Putamen (tissue), 1 donor: Measurements from ENCODE around the gene PRKAG2.
A peak's percentile ranks its signal among the peaks of the same experiment; 100 is the strongest.
"Not testable (repeated sequence)": the region's sequence is repeated elsewhere in the genome, so short reads cannot be mapped to it uniquely, and the experiment has no call there.

Source experiments
- DNase-seq: peaks from one replicate; pipeline ENCODE4 v3.0.0-alpha.2; 2016; ENCODE audit warnings: low spot score

The PRKAG2 gene

DNA sequence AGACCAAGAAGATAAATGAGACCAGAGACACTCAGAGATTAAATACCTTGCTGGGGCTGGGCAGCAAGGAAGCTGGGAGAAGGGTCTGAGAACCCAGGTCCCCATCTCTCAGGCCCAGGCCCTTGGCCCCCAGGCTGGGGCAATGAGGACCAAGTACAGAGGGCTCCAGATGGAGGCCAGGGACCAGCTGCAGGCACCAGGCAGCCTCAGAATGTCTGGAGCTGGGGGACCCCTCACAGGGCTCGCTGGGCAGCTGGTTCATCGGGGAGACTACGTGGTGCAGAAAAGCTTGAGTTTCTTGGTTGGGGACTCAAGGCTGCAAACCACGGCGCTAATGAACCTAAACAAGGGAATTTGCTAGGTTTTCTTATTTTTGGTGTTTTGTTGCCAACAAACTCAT lies 75.6 kb downstream of the PRKAG2 start:
- no peak for DNase-seq

DNA sequence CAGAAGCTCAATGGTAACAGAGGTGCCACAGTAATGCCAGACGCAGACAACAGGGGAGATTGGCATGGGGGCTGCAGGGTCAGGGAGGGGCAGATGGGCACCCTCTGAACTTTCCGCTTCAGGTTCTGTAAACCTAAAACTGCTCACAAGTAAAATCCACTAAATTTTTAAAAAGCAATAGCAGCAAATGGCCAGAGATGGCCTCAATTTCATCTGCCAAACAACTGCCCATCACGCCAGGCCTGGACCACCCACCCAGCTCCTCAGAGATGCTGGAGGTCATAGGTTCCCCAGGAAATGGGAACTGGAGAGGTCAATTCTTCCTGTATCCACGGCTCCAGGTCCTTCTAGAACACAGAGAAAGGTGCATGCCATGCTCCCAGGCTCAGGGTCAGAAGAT lies 76.1 kb downstream of the PRKAG2 start:
- no peak for DNase-seq

DNA sequence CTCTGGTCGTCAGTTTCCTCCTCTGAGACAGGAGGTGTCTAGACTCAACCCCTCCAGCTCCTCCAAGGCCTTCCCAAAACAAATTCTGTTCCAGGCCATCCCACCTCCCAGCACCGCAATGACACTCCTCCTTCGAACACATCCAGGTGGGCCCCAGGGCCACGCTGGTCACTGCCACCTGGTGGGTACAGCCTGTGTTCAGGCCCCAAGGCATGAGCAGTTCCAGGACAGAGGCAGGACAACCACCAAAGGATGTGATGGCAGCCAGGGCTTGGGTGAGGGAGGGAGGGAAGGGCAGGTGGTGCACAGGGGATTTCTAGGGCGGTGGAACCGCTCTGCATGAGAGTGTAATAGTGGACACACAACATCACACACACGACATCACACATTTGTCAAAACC lies 76.5 kb downstream of the PRKAG2 start:
- DNase-seq = no peak

DNA sequence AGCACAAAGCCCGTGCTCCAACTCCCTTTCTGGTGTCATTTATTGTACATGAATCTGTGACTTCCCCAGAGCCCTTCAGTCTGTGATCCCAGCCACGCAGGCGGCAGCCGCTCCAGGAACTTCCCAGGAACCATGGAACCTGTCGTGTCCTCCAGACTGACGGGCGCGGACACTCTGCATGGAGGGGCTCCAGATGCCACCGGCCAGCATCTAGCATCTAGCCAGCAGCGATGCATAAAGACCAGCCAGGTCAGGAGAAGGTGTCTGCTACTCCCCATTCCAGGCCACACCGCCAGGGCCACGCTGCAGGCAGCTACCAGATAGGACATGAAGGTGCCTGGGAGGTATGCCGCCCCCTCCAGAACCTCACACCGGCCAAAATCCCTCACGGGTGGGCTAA lies 77.4 kb downstream of the PRKAG2 start:
- no peak for DNase-seq

DNA sequence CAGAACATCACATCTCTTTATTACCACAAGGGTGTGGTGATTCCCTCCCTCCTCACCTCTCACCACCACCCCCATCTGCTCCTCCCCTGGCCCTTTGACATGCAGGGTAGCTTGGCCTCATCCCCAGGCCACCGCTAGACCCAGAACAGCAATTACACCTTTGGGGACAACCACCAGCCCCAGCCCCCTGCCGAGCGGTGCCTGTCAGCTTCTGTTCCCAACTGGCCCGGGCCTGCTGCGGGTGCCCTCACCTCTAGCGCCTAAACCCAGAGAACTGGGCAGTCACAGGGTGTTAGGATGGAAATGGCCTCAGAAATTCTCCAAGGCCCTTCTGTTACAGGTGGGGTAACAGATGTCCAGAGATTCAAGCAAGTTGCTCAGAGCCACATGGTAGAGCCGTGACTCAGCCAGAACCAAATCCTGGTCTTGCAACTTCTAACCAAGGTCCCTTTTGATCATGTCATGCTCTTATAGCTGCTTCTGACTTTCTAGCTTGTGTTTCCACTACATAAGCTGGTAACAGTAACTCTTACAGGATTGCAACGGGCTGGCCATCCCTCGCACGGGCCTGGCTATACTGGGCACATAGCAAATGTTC lies 78.0 kb downstream of the PRKAG2 start:
- no peak for DNase-seq

DNA sequence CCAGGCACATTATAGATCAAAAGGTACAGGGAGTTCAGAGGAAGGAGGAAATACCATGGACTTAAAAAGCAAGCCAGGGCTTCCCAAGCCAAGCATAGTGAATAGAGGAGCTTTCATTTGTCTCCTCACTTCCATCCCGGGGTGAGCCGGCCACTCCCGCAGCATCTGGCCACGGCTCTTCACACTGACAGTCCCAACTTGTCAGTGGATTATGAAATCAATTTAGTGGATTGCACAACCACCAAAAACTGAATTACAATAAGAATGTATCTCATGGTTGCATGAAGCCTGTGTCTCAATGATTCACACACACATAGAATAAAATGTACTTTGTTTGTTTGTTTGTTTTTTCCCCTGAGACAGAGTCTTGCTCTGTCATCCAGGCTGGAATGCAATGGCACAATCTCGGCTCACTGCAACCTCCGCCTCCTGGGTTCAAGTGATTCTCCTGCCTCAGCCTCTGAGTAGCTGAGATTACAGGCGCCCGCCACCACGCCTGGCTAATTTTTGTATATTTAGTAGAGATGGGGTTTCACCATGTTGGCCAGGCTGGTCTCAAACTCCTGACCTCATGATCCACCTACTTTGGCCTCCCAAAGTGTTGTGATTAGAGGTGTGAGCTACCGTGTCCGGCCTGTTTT lies 79.1 kb downstream of the PRKAG2 start:
- DNase-seq = not testable (repeated sequence)

DNA sequence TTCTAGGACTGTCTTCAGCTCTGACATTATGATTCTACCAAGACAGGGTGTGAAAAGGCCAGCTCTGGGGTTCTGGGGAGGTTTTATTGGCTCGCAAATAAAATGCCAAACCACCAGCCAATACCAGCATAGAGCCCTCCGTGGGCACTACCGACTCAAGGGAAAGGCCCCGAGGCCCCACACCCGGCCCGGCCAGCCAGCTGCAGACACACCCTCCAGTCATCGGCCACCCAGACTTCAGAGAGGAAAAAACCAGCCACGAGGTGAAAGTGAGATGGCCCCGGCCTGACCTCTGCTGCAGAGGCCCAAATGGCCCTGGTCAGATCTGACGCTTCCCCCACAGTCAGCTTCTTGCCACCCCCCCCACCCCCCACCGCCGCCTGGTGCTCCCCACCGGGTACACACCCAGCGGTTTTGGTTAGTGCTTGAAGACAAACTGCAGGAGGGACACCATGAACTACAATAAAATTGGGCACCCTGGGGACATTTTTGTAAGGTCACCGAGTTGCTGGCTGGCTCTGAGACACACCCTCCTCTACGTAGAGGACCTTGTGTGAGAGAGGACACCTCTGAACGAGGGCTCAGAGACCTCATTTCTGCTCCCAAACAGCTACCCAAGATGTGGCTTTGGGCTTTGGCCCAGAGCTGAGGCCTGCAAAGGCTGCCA lies 79.9 kb downstream of the PRKAG2 start:
- DNase-seq = no peak

DNA sequence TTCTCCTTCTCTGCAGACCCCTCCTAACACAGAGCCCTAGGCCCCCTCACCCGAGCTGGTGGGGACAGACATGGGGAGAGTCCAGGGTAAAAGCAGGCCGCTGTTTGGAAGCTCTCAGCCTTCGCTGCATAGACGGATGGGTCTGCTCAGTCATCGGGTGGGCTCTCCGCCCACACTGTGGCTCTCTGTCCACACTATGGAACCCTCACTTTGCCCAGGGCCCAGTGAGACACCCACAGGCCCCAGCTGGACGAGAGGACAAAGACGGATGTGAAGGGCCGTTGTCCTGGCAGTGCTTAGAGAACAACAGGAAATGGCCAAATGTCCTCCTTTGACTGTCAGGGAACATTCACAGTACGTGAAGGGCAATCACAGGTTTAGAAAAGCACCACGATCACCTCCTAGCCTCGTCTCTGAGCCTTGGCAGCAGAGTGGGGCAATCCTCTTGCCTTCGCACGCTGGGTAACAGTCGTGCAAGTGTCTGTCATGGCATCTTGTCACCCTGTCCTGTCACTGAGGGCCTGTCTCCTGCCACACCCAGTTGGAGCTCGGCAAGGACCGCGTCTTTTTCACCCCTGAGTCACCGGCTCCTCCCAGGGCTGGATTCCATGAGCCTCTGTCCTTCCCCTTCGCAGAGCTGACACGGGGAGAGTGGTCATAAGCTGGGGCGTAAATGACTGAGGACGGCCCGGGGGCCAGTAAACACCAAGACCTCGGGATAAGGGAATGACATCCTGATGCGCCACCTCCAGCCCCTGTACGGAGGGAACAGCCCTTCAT lies 80.6 kb downstream of the PRKAG2 start:
- DNase-seq = no peak

DNA sequence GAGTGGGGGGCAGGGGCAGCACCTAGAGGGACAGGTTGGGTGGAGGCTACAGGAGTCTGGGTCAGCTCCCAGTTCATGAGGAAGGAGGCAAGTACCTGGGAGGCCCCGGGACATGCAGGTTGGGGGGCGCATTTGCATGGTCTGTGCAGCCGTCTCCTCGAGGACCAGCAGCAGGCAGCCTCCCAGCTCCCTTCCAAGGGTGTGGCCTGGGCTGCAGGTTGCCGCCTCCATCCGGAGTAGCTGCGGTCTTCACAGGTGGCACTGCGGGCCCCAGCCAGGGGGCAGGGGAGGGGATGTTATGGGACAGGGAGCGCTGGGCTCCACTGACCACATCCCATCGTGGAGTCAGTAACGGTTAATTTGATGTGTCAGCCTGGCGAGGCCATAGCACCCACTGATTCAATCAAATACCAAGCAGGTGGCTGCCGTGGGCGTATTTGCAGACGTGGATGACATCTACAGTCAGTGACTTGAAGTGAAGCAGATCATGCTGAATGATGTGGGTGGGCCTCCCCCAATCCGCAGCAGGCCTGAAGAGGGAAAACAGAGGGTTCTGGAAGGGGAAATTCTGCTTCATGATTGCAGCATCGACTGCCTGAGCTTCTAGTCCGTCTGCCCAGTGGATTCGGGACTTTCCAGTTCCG lies 81.6 kb downstream of the PRKAG2 start:
- DNase-seq = peak; percentile 77

DNA sequence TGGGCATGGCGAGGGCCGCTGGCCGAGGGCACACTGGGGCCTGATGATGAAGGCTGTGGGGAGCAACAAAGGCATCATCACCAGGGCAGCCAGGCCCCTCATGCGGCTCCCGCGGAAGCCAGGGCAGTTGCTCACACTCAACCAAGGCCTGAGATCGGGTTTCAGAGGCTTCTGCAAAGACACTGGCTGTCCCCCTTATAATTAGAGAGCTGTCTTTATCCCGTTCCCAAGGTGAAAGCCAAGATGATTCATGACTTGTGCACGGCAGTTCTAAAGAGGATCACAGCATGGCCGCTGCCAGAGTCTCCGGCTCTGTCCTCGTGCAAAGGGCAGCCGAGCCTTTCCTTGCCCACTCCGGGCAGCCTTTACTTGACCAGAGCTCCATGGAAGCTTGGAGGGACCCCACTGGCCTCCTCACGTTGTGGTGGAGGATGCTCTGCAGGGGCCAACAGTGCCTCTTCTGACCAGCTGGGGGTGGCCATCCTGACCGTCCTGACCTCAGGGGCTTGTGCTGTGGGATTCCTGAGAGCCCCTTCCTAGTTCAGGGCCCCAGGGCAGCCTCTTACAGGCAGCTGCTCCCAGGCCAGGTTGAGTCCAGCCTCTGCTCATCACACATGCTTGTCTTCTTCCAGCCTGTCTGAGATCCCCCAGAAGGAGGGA lies 82.3 kb downstream of the PRKAG2 start:
- DNase-seq = no peak

DNA sequence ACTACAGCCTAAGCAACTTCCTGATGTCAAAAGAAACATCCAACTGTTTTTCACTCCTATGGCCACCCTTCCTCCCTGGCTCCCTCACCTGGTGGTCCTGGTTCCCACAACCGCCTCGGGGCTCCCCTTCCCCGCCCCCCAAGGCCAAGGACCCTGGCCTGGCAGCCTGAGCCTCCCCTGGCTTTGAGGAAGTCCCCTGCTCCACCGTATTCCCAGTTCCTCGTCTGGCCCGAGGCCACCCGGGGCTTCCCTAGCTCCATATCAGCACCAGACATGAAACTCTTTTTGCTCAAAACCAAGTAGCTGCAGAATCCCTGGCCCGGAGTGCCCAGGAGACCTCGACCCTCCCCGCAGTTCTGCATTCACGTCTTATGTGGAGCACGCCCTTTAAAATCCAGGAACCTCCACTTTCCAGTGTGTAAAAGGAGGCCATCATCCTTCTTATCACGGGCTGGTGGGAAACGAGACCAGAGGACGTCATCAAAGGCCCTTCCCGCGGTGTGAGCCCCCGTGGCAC lies 82.9 kb downstream of the PRKAG2 start:
- no peak for DNase-seq

DNA sequence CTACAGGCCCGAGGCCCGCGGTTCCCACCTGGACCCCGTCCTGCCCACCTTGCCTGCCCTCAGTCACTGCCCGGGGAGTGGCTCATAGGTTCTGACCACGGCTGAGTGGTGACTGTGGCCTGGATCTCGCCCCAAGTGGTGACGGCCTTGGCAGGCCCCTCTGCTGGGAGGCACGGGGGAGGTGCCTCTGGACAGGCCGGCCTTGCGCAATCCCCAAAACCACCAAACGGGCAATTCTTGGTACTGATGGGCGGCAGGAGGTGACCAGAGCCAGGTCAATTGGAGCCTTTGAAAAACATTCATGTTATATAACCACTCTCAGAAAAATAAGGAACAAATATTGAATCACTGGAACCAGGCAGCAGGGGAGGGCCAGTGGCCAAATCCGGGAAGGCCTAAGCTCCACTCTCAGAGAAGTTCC lies 83.4 kb downstream of the PRKAG2 start:
- no peak for DNase-seq

DNA sequence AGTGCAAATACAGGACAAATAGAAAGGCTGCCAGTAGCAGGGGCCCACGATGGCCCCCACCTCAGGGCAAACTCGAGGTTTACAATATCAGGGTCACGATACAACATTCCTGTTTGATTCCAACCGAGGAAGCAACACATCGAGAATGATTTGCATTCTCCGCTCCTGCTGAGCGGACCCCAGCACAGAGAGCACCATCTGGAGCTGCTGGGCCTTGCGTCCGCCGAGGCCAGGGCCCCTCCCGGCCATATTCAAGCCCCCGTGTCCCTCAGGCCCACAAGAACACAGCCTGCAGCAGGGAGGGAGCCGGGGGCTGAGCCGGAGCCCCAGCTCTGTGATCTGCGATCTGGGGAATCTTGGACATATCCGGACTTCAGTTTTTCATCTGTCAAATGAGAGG lies 84.3 kb downstream of the PRKAG2 start:
- no peak for DNase-seq

DNA sequence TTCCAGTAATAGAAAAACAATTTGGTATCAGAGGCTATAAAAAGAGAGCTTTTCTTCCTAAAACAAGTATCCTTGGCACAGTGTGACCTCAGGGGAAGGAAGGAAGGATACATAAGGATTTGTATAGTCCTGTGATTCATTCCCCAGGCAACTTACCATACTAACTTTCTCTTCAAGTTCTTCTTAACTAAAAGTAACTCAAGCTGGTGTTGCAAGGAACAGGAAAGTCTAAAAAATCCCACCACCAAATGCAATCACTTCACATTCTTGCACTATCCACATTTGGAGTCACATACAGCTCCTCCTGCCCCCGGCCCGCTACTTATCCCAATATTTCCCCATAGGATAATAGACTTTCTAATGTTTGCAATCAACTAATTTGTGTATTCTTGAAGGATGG lies 84.8 kb downstream of the PRKAG2 start:
- DNase-seq = no peak

DNA sequence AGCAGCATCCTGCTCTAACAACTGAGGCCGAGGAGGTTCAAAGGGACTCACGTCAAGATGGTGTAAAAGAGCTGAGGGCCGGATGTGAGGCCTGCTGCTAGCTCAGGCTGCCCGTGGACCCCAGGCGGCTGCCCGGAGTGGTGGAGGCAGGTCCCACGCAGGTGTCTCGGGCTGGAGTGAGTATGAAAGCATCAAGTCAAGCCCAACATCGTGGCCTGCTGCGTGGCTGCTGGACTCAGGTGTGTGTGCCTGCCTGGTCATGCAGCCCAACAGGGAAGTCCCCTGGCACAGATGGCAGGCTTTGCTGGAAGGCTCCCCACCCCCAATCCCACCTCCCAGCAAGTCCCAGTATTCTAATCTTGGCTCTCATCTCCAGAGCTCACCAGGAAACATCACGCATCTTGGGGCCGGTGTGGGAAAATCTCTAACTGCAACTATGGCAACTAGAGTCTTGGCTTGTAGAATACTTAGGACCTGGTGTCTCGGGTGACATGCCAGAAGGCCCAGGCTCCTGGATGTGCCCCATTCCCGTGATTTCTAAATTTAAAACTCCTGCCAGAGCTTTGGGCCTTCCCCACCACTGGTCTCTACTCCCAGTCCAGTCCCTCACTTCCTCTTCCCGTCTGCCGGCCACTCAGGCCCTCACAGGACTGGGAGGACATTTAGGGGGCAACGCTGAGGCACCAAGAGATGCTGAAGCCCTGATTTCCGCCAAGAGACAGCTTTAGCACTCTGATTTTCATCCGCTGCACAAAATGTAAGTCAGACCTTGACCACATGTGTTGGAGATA lies 85.9 kb downstream of the PRKAG2 start:
- no peak for DNase-seq

DNA sequence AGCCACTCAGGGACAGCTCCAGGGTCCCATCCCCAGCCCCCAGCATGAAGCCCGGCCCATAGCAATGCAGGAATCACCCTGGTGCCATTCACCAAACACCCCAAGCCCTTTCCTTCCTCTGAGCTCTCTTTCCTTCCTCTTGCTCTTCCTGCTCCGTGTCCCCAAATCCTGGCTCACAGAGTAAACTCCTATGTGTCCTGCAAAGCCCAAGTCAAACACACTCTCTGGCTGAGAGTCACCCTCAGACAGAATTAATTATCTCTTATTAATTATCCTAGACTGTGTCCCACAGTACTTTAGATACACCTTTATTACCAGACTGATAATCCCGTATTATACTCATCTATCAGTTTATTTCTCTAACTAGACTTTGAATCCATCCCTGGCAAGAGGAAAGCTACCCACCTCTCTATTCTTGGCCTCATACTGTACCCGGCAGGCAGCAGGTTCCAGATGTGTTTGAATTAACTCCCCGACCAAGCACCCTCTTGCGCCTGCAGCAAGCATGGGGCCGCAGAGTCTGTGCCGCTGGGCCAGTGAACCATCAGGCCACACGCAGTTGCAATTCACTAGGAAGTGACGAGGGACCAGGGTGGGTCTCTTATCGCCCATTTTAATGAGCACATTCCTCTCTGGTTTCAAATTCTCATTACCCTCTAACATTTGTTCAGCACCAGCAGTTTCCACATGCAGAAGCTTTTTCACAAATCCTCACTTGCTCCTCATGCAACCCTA lies 86.7 kb downstream of the PRKAG2 start:
- DNase-seq = no peak

DNA sequence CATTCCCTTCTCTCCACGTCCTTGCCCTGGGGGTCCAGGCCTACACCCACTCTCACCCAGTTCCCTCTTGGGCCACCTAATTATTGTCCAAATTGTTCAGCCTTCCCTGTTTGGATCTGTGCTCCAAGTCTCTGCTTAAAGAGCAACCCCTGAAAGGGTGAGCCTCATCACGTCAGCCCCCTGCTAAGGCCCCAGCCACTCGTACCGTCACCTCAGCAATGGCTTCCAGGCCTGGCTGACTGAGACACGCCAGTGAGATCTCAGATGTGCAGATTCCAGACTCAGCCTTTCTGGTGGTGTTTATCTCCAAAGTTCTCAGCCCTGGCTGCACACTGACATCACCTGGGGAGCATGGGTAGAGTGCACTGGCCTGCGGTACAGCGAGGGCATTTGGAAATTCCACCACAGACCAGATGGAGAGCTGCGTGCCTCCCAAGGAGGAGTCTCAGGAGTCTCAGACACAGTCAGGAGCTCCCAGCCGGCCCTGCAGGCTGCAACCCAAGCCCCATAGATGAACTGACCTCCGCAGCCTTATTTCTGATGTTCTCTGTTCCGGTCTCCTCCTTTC lies 87.5 kb downstream of the PRKAG2 start:
- no peak for DNase-seq

DNA sequence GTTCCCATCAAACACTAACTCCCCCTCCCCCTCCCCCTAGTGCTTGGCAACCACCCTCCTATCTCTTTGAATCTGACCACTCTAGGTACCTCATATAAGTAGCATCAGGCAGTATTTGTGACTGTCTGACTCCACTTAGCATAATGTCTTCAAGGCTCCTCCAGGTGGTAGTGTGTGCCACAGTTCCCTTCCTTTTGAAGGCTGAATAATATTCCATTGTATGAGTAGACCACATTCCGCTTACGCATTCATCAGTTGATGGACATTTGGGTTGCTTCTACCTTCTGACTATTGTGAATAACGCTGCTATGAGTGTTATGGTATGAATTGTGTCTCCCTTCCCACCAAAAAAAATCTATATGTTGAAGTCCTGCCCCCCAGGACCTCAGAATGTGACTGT lies 89.6 kb downstream of the PRKAG2 start:
- no peak for DNase-seq

DNA sequence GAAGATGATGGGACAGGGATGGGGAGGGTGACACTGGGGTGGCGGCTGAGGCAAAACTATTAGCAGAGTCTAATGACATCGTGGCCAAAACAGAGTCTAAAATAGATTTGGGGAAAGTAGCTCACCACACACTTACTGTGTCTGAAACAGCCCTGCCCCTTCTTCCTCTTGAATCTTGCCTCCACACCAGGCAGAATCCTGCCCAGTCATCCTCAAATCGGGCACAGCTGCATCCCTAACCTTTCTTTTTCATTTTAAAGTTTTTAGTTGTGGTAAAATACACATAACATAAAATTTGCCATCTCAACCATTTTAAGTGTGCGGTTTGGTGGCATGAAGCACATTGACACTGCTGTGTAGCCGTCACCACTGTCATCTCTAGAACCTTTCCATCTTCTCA lies 90.0 kb downstream of the PRKAG2 start:
- no peak for DNase-seq

DNA sequence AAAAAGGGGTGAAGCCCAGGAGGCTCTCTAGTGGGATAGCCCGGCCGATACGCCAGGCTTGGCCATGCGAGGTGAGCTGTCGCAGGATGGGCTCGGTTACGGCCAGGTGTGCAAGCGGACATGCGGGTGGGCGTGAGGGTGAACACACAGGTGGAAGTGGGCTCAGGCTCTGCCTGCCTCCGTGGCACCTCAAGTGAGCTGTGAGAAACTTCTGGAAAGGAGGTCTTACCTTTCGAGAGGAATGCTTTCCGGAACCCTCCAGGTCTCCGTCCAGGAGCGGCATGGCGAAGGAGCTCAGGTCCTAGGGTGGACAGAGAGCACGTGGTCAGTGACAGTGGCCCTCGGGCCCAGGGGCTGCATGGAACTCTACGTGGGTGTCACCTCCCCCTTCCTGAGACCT lies 90.7 kb downstream of the PRKAG2 start:
- no peak for DNase-seq
